Endodermal cell (in vitro differentiated cells): ENCODE results near the gene FHIP2A. TPM values are rescaled to one million over a fixed set of nuclear protein-coding genes. Genes with fewer than 3 reads are reported as not detected.
"Not testable (repeated sequence)": the region's sequence is repeated elsewhere in the genome, so short reads cannot be mapped to it uniquely, and the experiment has no call there.

Source experiments
- DNase-seq: peaks from one replicate; pipeline ENCODE4 v3.0.0-alpha.2; 2017
- H3K27ac ChIP-seq: 2 replicates; pipeline ENCODE4 v1.5.1; 2013; ENCODE audit warnings: mild to moderate bottlenecking, low read depth, low read length, moderate library complexity
- H3K27me3 ChIP-seq: 2 replicates; pipeline ENCODE4 v1.6.1; 2013; ENCODE audit warnings: mild to moderate bottlenecking, low read length, moderate library complexity; ENCODE audit not compliant: insufficient read depth, control insufficient read depth, poor library complexity, severe bottlenecking
- H3K36me3 ChIP-seq: 2 replicates; pipeline ENCODE4 v1.7.0; 2013; ENCODE audit warnings: mild to moderate bottlenecking, low read length, moderate library complexity; ENCODE audit not compliant: control insufficient read depth, insufficient read depth
- H3K4me1 ChIP-seq: one replicate; pipeline ENCODE4 v1.7.0; 2013; ENCODE audit warnings: low read length; ENCODE audit not compliant: control insufficient read depth, insufficient read depth
- H3K4me3 ChIP-seq: 2 replicates; pipeline ENCODE4 v1.5.1; 2013; ENCODE audit warnings: mild to moderate bottlenecking, low read length, moderate library complexity
- H3K9ac ChIP-seq: 2 replicates; pipeline ENCODE4 v1.6.1; 2013; ENCODE audit warnings: mild to moderate bottlenecking, low read length, moderate library complexity; ENCODE audit not compliant: poor library complexity, severe bottlenecking; ENCODE audit errors: extremely low read depth
- H3K9me3 ChIP-seq: 2 replicates; pipeline ENCODE4 v1.6.1; 2013; ENCODE audit warnings: mild to moderate bottlenecking, low read length, moderate library complexity; ENCODE audit not compliant: control insufficient read depth
- H3K27ac Mint-ChIP-seq: 2 replicates; pipeline ENCODE4 v1.8.0; 2020; ENCODE audit warnings: mixed read lengths
- H3K27me3 Mint-ChIP-seq: 2 replicates; pipeline ENCODE4 v1.8.0; 2021; ENCODE audit warnings: mild to moderate bottlenecking, mixed read lengths; ENCODE audit not compliant: insufficient read depth
- H3K36me3 Mint-ChIP-seq: 2 replicates; pipeline ENCODE4 v1.8.0; 2020; ENCODE audit warnings: low read depth, mixed read lengths
- H3K4me1 Mint-ChIP-seq: 2 replicates; pipeline ENCODE4 v1.8.0; 2020; ENCODE audit warnings: mixed read lengths
- H3K4me3 Mint-ChIP-seq: 2 replicates; pipeline ENCODE4 v1.8.0; 2020; ENCODE audit warnings: mild to moderate bottlenecking, moderate library complexity, mixed read lengths
- H3K9me3 Mint-ChIP-seq: 2 replicates; pipeline ENCODE4 v1.8.0; 2020; ENCODE audit warnings: mild to moderate bottlenecking, mixed read lengths
- WGBS, 2 experiments: methylation state at CpG; one replicate each; pipeline versions ENCODE4 v1.1.5 to v1.1.7; 2013; ENCODE audit warnings: missing lambda C conversion rate in 2 of 2, mixed read lengths in 1 of 2; ENCODE audit not compliant: insufficient coverage in 1 of 2, insufficient read length in 1 of 2; 5-methylcytosine and 5-hydroxymethylcytosine counted together
- total RNA-seq, 2 donors: library from RNA; stranded (reverse); fragmentation: NEBNext Ultra II Directional in 1 of 2; extraction: Animal tissue kit (Norgen Biotek cat#: 25700) in 1 of 2; gene quantifications; 2 replicates in 1 of 2; 3 replicates in 1 of 2; pipeline ENCODE4 v1.2.1, GENCODE V29; 2021
- TF ChIP-seq, protein P1 (sequence below): fragments of 200-600 bp; sonication (generic); conservative IDR thresholded peaks from 2 replicates; pipeline ENCODE4 v1.5.0; 2021; ENCODE audit warnings: antibody characterized with exemption, mild to moderate bottlenecking

FHIP2A gene
- total RNA-seq, 2 donors from 2014 or later = 24.4 to 28.8 TPM

DNA sequence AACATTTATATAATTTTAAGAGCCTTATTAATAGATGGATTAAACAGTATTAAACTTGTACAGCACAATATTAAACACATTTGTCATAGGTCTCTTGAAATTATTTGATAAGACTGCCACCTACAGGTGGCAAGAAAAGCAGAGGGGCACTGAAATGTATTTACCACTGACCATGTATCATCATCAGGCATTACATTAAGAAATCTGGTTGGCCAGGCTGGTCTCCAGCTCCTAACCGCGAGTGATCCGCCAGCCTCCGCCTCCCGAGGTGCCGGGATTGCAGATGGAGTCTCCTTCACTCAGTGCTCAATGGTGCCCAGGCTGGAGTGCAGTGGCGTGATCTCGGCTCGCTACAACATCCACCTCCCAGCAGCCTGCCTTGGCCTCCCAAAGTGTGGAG lies 35.1 kb upstream of the FHIP2A start:
- H3K4me3 Mint-ChIP-seq, H3K27ac Mint-ChIP-seq, H3K36me3 Mint-ChIP-seq, H3K4me3 ChIP-seq, H3K9ac ChIP-seq, H3K27me3 ChIP-seq, H3K9me3 Mint-ChIP-seq, H3K9me3 ChIP-seq, DNase-seq, H3K27me3 Mint-ChIP-seq, H3K4me1 Mint-ChIP-seq, H3K4me1 ChIP-seq, H3K27ac ChIP-seq, H3K36me3 ChIP-seq: not testable (repeated sequence)
- WGBS, 2 experiments = 91 to 100% methylated on average over 1 to 9 of the region's 9 CpGs
- TF ChIP-seq, protein P1, sequence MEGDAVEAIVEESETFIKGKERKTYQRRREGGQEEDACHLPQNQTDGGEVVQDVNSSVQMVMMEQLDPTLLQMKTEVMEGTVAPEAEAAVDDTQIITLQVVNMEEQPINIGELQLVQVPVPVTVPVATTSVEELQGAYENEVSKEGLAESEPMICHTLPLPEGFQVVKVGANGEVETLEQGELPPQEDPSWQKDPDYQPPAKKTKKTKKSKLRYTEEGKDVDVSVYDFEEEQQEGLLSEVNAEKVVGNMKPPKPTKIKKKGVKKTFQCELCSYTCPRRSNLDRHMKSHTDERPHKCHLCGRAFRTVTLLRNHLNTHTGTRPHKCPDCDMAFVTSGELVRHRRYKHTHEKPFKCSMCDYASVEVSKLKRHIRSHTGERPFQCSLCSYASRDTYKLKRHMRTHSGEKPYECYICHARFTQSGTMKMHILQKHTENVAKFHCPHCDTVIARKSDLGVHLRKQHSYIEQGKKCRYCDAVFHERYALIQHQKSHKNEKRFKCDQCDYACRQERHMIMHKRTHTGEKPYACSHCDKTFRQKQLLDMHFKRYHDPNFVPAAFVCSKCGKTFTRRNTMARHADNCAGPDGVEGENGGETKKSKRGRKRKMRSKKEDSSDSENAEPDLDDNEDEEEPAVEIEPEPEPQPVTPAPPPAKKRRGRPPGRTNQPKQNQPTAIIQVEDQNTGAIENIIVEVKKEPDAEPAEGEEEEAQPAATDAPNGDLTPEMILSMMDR = peak; percentile 78

DNA sequence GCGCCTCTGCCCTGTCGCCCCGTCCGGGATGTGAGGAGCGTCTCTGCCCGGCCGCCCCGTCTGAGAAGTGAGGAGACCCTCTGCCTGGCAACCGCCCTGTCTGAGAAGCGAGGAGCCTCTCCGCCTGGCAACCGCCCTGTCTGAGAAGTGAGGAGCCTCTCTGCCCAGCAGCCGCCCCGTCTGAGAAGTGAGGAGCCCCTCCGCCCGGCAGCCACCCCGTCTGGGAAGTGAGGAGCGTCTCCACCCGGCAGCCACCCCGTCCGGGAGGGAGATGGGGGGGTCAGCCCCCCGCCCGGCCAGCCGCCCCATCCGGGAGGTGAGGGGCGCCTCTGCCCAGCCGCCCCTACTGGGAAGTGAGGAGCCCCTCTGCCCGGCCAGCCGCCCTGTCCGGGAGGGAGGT lies 34.4 kb upstream of the FHIP2A start:
- 97% methylated on average over 26 of the region's 30 CpGs; no CpG with 5 or more reads in 1 of the 2 experiments for WGBS, 2 experiments
- not testable (repeated sequence) for H3K4me1 ChIP-seq, H3K4me1 Mint-ChIP-seq, H3K27ac Mint-ChIP-seq, DNase-seq, H3K9me3 ChIP-seq, H3K27me3 Mint-ChIP-seq, H3K36me3 Mint-ChIP-seq, H3K4me3 Mint-ChIP-seq, H3K4me3 ChIP-seq, H3K27me3 ChIP-seq, H3K9ac ChIP-seq, H3K36me3 ChIP-seq, H3K9me3 Mint-ChIP-seq, H3K27ac ChIP-seq

DNA sequence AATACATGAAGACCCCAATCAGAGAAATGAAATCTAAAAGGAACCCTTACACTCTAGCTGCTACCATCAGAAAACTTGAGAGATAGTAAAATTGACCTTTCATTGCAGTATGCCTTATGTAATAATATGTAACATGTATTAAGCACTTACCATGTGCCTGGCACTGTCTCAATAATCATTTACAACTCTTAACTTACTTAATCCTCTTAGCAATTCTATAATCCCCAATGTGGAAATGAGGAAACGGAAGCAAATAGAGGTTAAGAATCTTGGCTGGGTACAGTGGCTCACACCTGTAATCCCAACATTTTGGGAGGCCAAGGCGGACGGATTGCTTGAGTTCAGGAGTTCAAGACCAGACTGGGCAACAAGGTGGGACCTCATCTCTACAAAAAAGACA lies 29.8 kb upstream of the FHIP2A start:
- Mint-ChIP-seq H3K27ac (no peak overlapping the region), H3K9me3 (peaks cover 4% of the 10 kb centered on the region), H3K4me1 (no peaks in the 10 kb centered on the region)

More for the DNA sequence above, 29.8 kb upstream of the FHIP2A start:
- Histone ChIP-seq H3K4me3 (no peak overlapping the region), H3K36me3 (no peaks in the 10 kb centered on the region), H3K27me3 (no peaks in the 10 kb centered on the region), H3K9ac (no peak overlapping the region), H3K27ac (no peak overlapping the region), H3K9me3 (no peaks in the 10 kb centered on the region), H3K4me1 (no peaks in the 10 kb centered on the region)
- TF ChIP-seq, protein P1 = no peak
- no peak for DNase-seq
- 88 to 90% methylated on average over 2 to 3 of the region's 3 CpGs for WGBS, 2 experiments
- Mint-ChIP-seq H3K4me3 (no peak overlapping the region), H3K36me3 (no peaks in the 10 kb centered on the region), H3K27me3 (no peaks in the 10 kb centered on the region)
